ENCODE data around the gene HIVEP2.

The HIVEP2 gene

GRCh38 chr6:142941018-142941417 is 4.0 kb downstream of the HIVEP2 start:
- peak overlapping the region; percentile 11 for H3K4me3 Mint-ChIP-seq
- peaks cover 21% of the 10 kb centered on the region for H3K36me3 Mint-ChIP-seq
- peaks cover 62% of the 10 kb centered on the region for H3K4me1 Mint-ChIP-seq
- H3K9me3 Mint-ChIP-seq = no peaks in the 10 kb centered on the region
- peak overlapping the region; percentile 30 for H3K27ac Mint-ChIP-seq
- H3K27me3 Mint-ChIP-seq = no peaks in the 10 kb centered on the region
- CTCF ChIA-PET = interaction anchor here (4.4 kb wide), 1 partner anchor 13 kb away, joined by 39 read pairs; no protein-coding TSS in a partner anchor
- no peak for DNase-seq

GRCh38 chr6:142940487-142940886 is 4.5 kb downstream of the HIVEP2 start:
- CTCF ChIA-PET = interaction anchor here (4.4 kb wide), 1 partner anchor 12 kb away, joined by 39 read pairs; no protein-coding TSS in a partner anchor
- peak overlapping the region; percentile 11 for H3K4me3 Mint-ChIP-seq
- no peaks in the 10 kb centered on the region for H3K27me3 Mint-ChIP-seq
- H3K4me1 Mint-ChIP-seq = peaks cover 67% of the 10 kb centered on the region
- H3K9me3 Mint-ChIP-seq = no peaks in the 10 kb centered on the region
- DNase-seq = no peak
- H3K36me3 Mint-ChIP-seq = peaks cover 25% of the 10 kb centered on the region
- peak overlapping the region; percentile 21 for H3K27ac Mint-ChIP-seq

- Mint-ChIP-seq H3K4me3 (peak overlapping the region; percentile 16), H3K9me3 (no peaks in the 10 kb centered on the region), H3K36me3 (peaks cover 30% of the 10 kb centered on the region), H3K27me3 (no peaks in the 10 kb centered on the region), H3K4me1 (peaks cover 85% of the 10 kb centered on the region), H3K27ac (peak overlapping the region; percentile 30)
- DNase-seq = no peak
- CTCF ChIA-PET = interaction anchor here (1.5 kb wide), 1 partner anchor 8 kb away, joined by 5 read pairs; no protein-coding TSS in a partner anchor
Measured at GRCh38 chr6:142938510-142938909, 6.5 kb downstream of the HIVEP2 start.

GRCh38 chr6:142937986-142938385 is 7.0 kb downstream of the HIVEP2 start:
- no peaks in the 10 kb centered on the region for H3K27me3 Mint-ChIP-seq
- H3K27ac Mint-ChIP-seq = peak overlapping the region; percentile 56
- H3K4me1 Mint-ChIP-seq = peaks cover 85% of the 10 kb centered on the region
- DNase-seq = no peak
- CTCF ChIA-PET = no interaction called here
- no peak overlapping the region for H3K4me3 Mint-ChIP-seq
- no peaks in the 10 kb centered on the region for H3K9me3 Mint-ChIP-seq
- H3K36me3 Mint-ChIP-seq = peaks cover 31% of the 10 kb centered on the region

- DNase-seq = peak; percentile 45
- Mint-ChIP-seq H3K27ac (peak overlapping the region; percentile 84), H3K9me3 (no peaks in the 10 kb centered on the region), H3K36me3 (peaks cover 33% of the 10 kb centered on the region), H3K4me1 (peaks cover 84% of the 10 kb centered on the region), H3K4me3 (peak overlapping the region; percentile 68), H3K27me3 (no peaks in the 10 kb centered on the region)
- CTCF ChIA-PET = interaction anchor here (0.8 kb wide), 1 partner anchor 22 kb away, joined by 7 read pairs; no protein-coding TSS in a partner anchor
Measured at GRCh38 chr6:142935553-142936517, 9.1 kb downstream of the HIVEP2 start.

- no peaks in the 10 kb centered on the region for H3K27me3 Mint-ChIP-seq
- CTCF ChIA-PET = interaction anchor here (0.8 to 1.2 kb wide), 2 partner anchors 9 to 21 kb away, joined by 4 to 7 read pairs; no protein-coding TSS in a partner anchor
- H3K4me1 Mint-ChIP-seq = peaks cover 86% of the 10 kb centered on the region
- H3K9me3 Mint-ChIP-seq = no peaks in the 10 kb centered on the region
- H3K4me3 Mint-ChIP-seq = no peak overlapping the region
- no peak for DNase-seq
- H3K27ac Mint-ChIP-seq = peak overlapping the region; percentile 84
- peaks cover 36% of the 10 kb centered on the region for H3K36me3 Mint-ChIP-seq
Measured at GRCh38 chr6:142934599-142934998, 10.4 kb downstream of the HIVEP2 start.

- peak overlapping the region; percentile 24 for H3K27ac Mint-ChIP-seq
- peaks cover 86% of the 10 kb centered on the region for H3K4me1 Mint-ChIP-seq
- H3K9me3 Mint-ChIP-seq = no peaks in the 10 kb centered on the region
- no peaks in the 10 kb centered on the region for H3K27me3 Mint-ChIP-seq
- no peak for DNase-seq
- peaks cover 31% of the 10 kb centered on the region for H3K36me3 Mint-ChIP-seq
- no peak overlapping the region for H3K4me3 Mint-ChIP-seq
- CTCF ChIA-PET = interaction anchor here (1.2 to 1.3 kb wide), 2 partner anchors 9 to 21 kb away, joined by 3 to 4 read pairs; no protein-coding TSS in a partner anchor
Measured at GRCh38 chr6:142934106-142934505, 10.9 kb downstream of the HIVEP2 start.

- Mint-ChIP-seq H3K27me3 (no peaks in the 10 kb centered on the region), H3K27ac (no peak overlapping the region), H3K4me3 (peak overlapping the region; percentile 15), H3K4me1 (peaks cover 87% of the 10 kb centered on the region), H3K36me3 (peaks cover 31% of the 10 kb centered on the region), H3K9me3 (no peaks in the 10 kb centered on the region)
- DNase-seq = no peak
- CTCF ChIA-PET = interaction anchor here (1.2 to 1.3 kb wide), 2 partner anchors 10 to 20 kb away, joined by 3 to 4 read pairs; no protein-coding TSS in a partner anchor
Measured at GRCh38 chr6:142933701-142934100, 11.3 kb downstream of the HIVEP2 start.

- Mint-ChIP-seq H3K4me3 (peak overlapping the region; percentile 53), H3K9me3 (no peaks in the 10 kb centered on the region), H3K36me3 (peaks cover 29% of the 10 kb centered on the region), H3K4me1 (peaks cover 83% of the 10 kb centered on the region), H3K27ac (peak overlapping the region; percentile 43), H3K27me3 (no peaks in the 10 kb centered on the region)
- CTCF ChIA-PET = interaction anchor here (1.3 kb wide), 1 partner anchor 19 kb away, joined by 3 read pairs; no protein-coding TSS in a partner anchor
- no peak for DNase-seq
Measured at GRCh38 chr6:142932889-142933288, 12.1 kb downstream of the HIVEP2 start.

- DNase-seq = no peak
- Mint-ChIP-seq H3K9me3 (no peaks in the 10 kb centered on the region), H3K4me3 (peak overlapping the region; percentile 2), H3K27me3 (no peaks in the 10 kb centered on the region), H3K36me3 (peaks cover 25% of the 10 kb centered on the region), H3K27ac (peak overlapping the region; percentile 24), H3K4me1 (peaks cover 81% of the 10 kb centered on the region)
- CTCF ChIA-PET = interaction anchor here (1.7 to 6.9 kb wide), 2 partner anchors 9 to 13 kb away, joined by 5 to 39 read pairs; no protein-coding TSS in a partner anchor
Measured at GRCh38 chr6:142929751-142930358, 15.1 kb downstream of the HIVEP2 start.

- Mint-ChIP-seq H3K36me3 (peaks cover 22% of the 10 kb centered on the region), H3K27me3 (no peaks in the 10 kb centered on the region), H3K9me3 (no peaks in the 10 kb centered on the region), H3K4me3 (peak overlapping the region; percentile 93), H3K4me1 (peaks cover 65% of the 10 kb centered on the region), H3K27ac (peak overlapping the region; percentile 93)
- CTCF ChIA-PET = interaction anchor here (1.0 to 6.9 kb wide), 4 partner anchors 15 to 99 kb away, joined by 3 to 39 read pairs (median 4); no protein-coding TSS in a partner anchor
- peak; percentile 40 for DNase-seq
Measured at GRCh38 chr6:142927904-142928303, 17.1 kb downstream of the HIVEP2 start.

- H3K4me3 Mint-ChIP-seq = peak overlapping the region; percentile 93
Measured at GRCh38 chr6:142927271-142927580, 17.8 kb downstream of the HIVEP2 start.

GRCh38 chr6:142926494-142927270 is 18.3 kb downstream of the HIVEP2 start:
- Mint-ChIP-seq H3K4me3 (peak overlapping the region; percentile 93), H3K27ac (peak overlapping the region; percentile 93), H3K4me1 (peaks cover 57% of the 10 kb centered on the region), H3K27me3 (no peaks in the 10 kb centered on the region), H3K36me3 (peaks cover 22% of the 10 kb centered on the region), H3K9me3 (no peaks in the 10 kb centered on the region)
- CTCF ChIA-PET = interaction anchor here (0.6 to 6.9 kb wide), 8 partner anchors 10 to 217 kb away, joined by 3 to 39 read pairs (median 4); no protein-coding TSS in a partner anchor
- peak; percentile 91 for DNase-seq

More at GRCh38 chr6:142927271-142927580, 17.8 kb downstream of the HIVEP2 start:
- Mint-ChIP-seq H3K36me3 (peaks cover 22% of the 10 kb centered on the region), H3K4me1 (peaks cover 59% of the 10 kb centered on the region), H3K27ac (peak overlapping the region; percentile 93), H3K27me3 (no peaks in the 10 kb centered on the region), H3K9me3 (no peaks in the 10 kb centered on the region)
- DNase-seq = no peak
- CTCF ChIA-PET = interaction anchor here (0.8 to 6.9 kb wide), 7 partner anchors 11 to 100 kb away, joined by 3 to 39 read pairs (median 4); no protein-coding TSS in a partner anchor
